ENCODE results near the gene SCG2.
A peak's percentile ranks its signal among the peaks of the same experiment; 100 is the strongest.

SCG2 gene, protein sequence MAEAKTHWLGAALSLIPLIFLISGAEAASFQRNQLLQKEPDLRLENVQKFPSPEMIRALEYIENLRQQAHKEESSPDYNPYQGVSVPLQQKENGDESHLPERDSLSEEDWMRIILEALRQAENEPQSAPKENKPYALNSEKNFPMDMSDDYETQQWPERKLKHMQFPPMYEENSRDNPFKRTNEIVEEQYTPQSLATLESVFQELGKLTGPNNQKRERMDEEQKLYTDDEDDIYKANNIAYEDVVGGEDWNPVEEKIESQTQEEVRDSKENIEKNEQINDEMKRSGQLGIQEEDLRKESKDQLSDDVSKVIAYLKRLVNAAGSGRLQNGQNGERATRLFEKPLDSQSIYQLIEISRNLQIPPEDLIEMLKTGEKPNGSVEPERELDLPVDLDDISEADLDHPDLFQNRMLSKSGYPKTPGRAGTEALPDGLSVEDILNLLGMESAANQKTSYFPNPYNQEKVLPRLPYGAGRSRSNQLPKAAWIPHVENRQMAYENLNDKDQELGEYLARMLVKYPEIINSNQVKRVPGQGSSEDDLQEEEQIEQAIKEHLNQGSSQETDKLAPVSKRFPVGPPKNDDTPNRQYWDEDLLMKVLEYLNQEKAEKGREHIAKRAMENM

DNA sequence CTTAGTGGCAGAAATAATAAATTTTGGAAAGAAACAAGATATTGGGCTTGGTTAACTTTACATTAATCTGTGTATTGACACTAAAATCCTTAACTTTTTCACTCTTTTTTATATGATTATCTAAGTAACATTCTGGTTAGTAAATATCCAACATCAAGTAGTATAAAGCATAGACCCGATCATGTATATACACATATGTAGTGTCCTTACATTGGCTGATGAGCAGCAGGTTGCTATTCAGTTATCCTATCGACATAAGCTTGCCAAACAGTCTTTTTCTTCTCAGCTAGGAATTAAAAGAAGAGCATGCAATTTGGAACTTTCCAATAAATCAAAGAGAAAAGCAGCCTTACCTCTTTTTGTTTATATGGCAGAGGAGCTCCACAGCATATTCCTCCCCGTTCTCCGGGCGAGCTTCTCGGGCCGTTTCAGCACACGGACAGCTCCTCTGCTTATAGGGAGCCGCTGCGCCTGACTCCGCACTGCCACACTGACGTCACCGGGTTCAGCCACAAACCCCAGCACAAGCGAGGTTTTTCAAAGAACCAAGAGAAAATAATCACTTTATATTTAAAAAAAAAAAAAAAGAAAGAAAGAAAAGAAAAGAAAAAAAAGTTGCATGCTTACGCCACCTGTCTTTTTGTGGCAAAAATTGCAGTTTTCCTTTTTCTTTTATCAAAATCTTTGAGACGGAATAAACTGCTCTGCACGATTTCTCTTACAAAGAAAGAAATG, at the start of gene SCG2:
Gene SCG2, minus strand, starts transcription at position 430 of the 735 bp plus-strand sequence. CDS start 3,079 bp downstream, outside the sequence.
- Histone ChIP-seq H3K27ac (ENCODE audit: extremely low read depth, low read depth, low read length) (no peak within 1 kb of the TSS), H3K36me3 (ENCODE audit: control insufficient read depth in 2 of 2, insufficient read depth in 1 of 2, low read length in 2 of 2) (no peaks in the 10 kb centered on the region), H3K9me3 (ENCODE audit: control insufficient read depth, insufficient read depth, low read depth, low read length) (no peaks in the 10 kb centered on the region), H3K4me1 (ENCODE audit: control insufficient read depth, insufficient read depth, low read length) (no peaks in the 10 kb centered on the region), H3K4me3 (ENCODE audit: low read depth, low read length) (no peak within 1 kb of the TSS)
- CTCF ChIA-PET: interaction anchor here (0.6 to 1.8 kb wide), 9 partner anchors 9 to 250 kb away, joined by 3 to 9 read pairs (median 4); no protein-coding TSS in a partner anchor
- POLR2A ChIA-PET: interaction anchor here (0.7 kb wide), 2 partner anchors 356 to 845 kb away, joined by 3 read pairs; no protein-coding TSS in a partner anchor
- no peak for TF ChIP-seq ZNF530 (tag by site-specific recombination; IDR thresholded peaks at IDR 0.05; ENCODE audit: low read depth)
- TF ChIP-seq, protein P1, sequence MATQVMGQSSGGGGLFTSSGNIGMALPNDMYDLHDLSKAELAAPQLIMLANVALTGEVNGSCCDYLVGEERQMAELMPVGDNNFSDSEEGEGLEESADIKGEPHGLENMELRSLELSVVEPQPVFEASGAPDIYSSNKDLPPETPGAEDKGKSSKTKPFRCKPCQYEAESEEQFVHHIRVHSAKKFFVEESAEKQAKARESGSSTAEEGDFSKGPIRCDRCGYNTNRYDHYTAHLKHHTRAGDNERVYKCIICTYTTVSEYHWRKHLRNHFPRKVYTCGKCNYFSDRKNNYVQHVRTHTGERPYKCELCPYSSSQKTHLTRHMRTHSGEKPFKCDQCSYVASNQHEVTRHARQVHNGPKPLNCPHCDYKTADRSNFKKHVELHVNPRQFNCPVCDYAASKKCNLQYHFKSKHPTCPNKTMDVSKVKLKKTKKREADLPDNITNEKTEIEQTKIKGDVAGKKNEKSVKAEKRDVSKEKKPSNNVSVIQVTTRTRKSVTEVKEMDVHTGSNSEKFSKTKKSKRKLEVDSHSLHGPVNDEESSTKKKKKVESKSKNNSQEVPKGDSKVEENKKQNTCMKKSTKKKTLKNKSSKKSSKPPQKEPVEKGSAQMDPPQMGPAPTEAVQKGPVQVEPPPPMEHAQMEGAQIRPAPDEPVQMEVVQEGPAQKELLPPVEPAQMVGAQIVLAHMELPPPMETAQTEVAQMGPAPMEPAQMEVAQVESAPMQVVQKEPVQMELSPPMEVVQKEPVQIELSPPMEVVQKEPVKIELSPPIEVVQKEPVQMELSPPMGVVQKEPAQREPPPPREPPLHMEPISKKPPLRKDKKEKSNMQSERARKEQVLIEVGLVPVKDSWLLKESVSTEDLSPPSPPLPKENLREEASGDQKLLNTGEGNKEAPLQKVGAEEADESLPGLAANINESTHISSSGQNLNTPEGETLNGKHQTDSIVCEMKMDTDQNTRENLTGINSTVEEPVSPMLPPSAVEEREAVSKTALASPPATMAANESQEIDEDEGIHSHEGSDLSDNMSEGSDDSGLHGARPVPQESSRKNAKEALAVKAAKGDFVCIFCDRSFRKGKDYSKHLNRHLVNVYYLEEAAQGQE (tag by site-specific recombination; IDR thresholded peaks at IDR 0.05): peak; percentile 93
- TF ChIP-seq ZNF391 (tag by site-specific recombination; IDR thresholded peaks at IDR 0.05; ENCODE audit: borderline replicate concordance, low read depth): no peak
- no peak for TF ChIP-seq ZNF354C (tag by site-specific recombination; IDR thresholded peaks at IDR 0.05; ENCODE audit: borderline replicate concordance, low read depth)
- TF ChIP-seq, protein P2, sequence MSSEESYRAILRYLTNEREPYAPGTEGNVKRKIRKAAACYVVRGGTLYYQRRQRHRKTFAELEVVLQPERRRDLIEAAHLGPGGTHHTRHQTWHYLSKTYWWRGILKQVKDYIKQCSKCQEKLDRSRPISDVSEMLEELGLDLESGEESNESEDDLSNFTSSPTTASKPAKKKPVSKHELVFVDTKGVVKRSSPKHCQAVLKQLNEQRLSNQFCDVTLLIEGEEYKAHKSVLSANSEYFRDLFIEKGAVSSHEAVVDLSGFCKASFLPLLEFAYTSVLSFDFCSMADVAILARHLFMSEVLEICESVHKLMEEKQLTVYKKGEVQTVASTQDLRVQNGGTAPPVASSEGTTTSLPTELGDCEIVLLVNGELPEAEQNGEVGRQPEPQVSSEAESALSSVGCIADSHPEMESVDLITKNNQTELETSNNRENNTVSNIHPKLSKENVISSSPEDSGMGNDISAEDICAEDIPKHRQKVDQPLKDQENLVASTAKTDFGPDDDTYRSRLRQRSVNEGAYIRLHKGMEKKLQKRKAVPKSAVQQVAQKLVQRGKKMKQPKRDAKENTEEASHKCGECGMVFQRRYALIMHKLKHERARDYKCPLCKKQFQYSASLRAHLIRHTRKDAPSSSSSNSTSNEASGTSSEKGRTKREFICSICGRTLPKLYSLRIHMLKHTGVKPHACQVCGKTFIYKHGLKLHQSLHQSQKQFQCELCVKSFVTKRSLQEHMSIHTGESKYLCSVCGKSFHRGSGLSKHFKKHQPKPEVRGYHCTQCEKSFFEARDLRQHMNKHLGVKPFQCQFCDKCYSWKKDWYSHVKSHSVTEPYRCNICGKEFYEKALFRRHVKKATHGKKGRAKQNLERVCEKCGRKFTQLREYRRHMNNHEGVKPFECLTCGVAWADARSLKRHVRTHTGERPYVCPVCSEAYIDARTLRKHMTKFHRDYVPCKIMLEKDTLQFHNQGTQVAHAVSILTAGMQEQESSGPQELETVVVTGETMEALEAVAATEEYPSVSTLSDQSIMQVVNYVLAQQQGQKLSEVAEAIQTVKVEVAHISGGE (tag by site-specific recombination; conservative IDR thresholded peaks at IDR 0.05; ENCODE audit: low read depth): no peak
- TF ChIP-seq ZNF785 (tag by site-specific recombination; IDR thresholded peaks at IDR 0.05): no peak
- TF ChIP-seq, protein P3, sequence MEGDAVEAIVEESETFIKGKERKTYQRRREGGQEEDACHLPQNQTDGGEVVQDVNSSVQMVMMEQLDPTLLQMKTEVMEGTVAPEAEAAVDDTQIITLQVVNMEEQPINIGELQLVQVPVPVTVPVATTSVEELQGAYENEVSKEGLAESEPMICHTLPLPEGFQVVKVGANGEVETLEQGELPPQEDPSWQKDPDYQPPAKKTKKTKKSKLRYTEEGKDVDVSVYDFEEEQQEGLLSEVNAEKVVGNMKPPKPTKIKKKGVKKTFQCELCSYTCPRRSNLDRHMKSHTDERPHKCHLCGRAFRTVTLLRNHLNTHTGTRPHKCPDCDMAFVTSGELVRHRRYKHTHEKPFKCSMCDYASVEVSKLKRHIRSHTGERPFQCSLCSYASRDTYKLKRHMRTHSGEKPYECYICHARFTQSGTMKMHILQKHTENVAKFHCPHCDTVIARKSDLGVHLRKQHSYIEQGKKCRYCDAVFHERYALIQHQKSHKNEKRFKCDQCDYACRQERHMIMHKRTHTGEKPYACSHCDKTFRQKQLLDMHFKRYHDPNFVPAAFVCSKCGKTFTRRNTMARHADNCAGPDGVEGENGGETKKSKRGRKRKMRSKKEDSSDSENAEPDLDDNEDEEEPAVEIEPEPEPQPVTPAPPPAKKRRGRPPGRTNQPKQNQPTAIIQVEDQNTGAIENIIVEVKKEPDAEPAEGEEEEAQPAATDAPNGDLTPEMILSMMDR (tag by site-specific recombination; IDR thresholded peaks at IDR 0.05): no peak
- TF ChIP-seq ZNF658 (tag by site-specific recombination; IDR thresholded peaks at IDR 0.05): no peak
- TF ChIP-seq ZNF473 (tag by site-specific recombination; IDR thresholded peaks at IDR 0.05): no peak
- no peak for TF ChIP-seq ZBTB21 (tag by site-specific recombination; IDR thresholded peaks at IDR 0.05)
- TF ChIP-seq, protein P4, sequence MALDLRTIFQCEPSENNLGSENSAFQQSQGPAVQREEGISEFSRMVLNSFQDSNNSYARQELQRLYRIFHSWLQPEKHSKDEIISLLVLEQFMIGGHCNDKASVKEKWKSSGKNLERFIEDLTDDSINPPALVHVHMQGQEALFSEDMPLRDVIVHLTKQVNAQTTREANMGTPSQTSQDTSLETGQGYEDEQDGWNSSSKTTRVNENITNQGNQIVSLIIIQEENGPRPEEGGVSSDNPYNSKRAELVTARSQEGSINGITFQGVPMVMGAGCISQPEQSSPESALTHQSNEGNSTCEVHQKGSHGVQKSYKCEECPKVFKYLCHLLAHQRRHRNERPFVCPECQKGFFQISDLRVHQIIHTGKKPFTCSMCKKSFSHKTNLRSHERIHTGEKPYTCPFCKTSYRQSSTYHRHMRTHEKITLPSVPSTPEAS (tag by site-specific recombination; IDR thresholded peaks at IDR 0.05): no peak
- TF ChIP-seq ZNF843 (tag by site-specific recombination; IDR thresholded peaks at IDR 0.05): no peak
- no peak for TF ChIP-seq ZNF610 (tag by site-specific recombination; IDR thresholded peaks at IDR 0.05; ENCODE audit: borderline replicate concordance)
- TF ChIP-seq, protein P5, sequence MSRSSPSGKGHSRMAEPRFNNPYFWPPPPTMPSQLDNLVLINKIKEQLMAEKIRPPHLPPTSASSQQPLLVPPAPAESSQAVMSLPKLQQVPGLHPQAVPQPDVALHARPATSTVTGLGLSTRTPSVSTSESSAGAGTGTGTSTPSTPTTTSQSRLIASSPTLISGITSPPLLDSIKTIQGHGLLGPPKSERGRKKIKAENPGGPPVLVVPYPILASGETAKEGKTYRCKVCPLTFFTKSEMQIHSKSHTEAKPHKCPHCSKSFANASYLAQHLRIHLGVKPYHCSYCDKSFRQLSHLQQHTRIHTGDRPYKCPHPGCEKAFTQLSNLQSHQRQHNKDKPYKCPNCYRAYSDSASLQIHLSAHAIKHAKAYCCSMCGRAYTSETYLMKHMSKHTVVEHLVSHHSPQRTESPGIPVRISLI (tag by site-specific recombination; IDR thresholded peaks at IDR 0.05): 0 out of 2 replicates have a peak, but pooled peaks have one; percentile 50
- no peak for TF ChIP-seq ZNF792 (tag by site-specific recombination; IDR thresholded peaks at IDR 0.05)
- no peak for TF ChIP-seq REPIN1 (tag by site-specific recombination; IDR thresholded peaks at IDR 0.05; ENCODE audit: low read depth)
- no peak for TF ChIP-seq ZNF521 (tag by site-specific recombination; IDR thresholded peaks at IDR 0.05)
- TF ChIP-seq YY1 (tag by site-specific recombination; IDR thresholded peaks at IDR 0.05): no peak
- TF ChIP-seq, protein P6, sequence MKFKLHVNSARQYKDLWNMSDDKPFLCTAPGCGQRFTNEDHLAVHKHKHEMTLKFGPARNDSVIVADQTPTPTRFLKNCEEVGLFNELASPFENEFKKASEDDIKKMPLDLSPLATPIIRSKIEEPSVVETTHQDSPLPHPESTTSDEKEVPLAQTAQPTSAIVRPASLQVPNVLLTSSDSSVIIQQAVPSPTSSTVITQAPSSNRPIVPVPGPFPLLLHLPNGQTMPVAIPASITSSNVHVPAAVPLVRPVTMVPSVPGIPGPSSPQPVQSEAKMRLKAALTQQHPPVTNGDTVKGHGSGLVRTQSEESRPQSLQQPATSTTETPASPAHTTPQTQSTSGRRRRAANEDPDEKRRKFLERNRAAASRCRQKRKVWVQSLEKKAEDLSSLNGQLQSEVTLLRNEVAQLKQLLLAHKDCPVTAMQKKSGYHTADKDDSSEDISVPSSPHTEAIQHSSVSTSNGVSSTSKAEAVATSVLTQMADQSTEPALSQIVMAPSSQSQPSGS (tag by site-specific recombination; IDR thresholded peaks at IDR 0.05; ENCODE audit: low read depth): peak; percentile 92
- TF ChIP-seq ZNF292 (tag by site-specific recombination; IDR thresholded peaks at IDR 0.05; ENCODE audit: borderline replicate concordance, low read depth): no peak
- TF ChIP-seq SP7 (tag by site-specific recombination; IDR thresholded peaks at IDR 0.05): no peak
- TF ChIP-seq ZNF138 (tag by site-specific recombination; IDR thresholded peaks at IDR 0.05; ENCODE audit: borderline replicate concordance): no peak

Measured in HEK293 (cell line).